Endothelial cell of umbilical vein (primary cell): ENCODE data around the gene IRF2BP2. TPM values are rescaled to one million over a fixed set of nuclear protein-coding genes. Genes with fewer than 3 reads are reported as not detected.

ENCODE experiments used
- BruUV-seq: library from RNA; stranded (reverse); fragments of 400-500 nt; replicated peaks from 2 replicates; lab custom pipeline; 2021; lab: Mats Ljungman, UMichigan
- CTCF ChIA-PET: fragments of 300-600, 350-600 bp; sonication (Branson Sonifier 250); formaldehyde crosslinking; loops from one replicate; lab custom pipeline; 2021; ENCODE audit warnings: antibody characterized with exemption, inconsistent platforms; lab: Charles Lee
- POLR2A ChIA-PET: fragments of 300-600, 350-600 bp; sonication (Branson Sonifier 250); formaldehyde crosslinking; loops from one replicate; lab custom pipeline; 2021; ENCODE audit warnings: antibody characterized with exemption, inconsistent platforms; lab: Charles Lee
- DNase-seq: peaks from one replicate; pipeline ENCODE4 v3.0.0-alpha.2; 2011; ENCODE audit warnings: low read depth, low spot score
- FAIRE-seq: peaks from 2 replicates; lab custom pipeline; 2011; peaks lifted over from hg19 to GRCh38; lab: Jason Lieb, UNC
- H2AFZ ChIP-seq: 2 replicates; pipeline ENCODE4 v1.6.0; 2012; ENCODE audit warnings: low read depth, low read length, control low read depth, inconsistent platforms
- H3K27ac ChIP-seq: 2 replicates; pipeline ENCODE4 v1.5.1; 2011; ENCODE audit warnings: low read depth, mild to moderate bottlenecking, control low read depth, low read length, moderate library complexity; ENCODE audit not compliant: insufficient read depth
- H3K27me3 ChIP-seq, 2 experiments: 2 replicates each; pipeline versions ENCODE4 v1.6.0 to v1.6.1; 2011; ENCODE audit warnings: low read length in 2 of 2, mixed read lengths in 1 of 2; ENCODE audit not compliant: control insufficient read depth in 2 of 2, insufficient read depth in 2 of 2
- H3K36me3 ChIP-seq, 2 experiments: 2 replicates in 1 of 2; 3 replicates in 1 of 2; pipeline ENCODE4 v1.5.1; 2011; ENCODE audit warnings: low read length in 2 of 2, mild to moderate bottlenecking in 1 of 2, moderate library complexity in 1 of 2; ENCODE audit not compliant: control insufficient read depth in 2 of 2, insufficient read depth in 2 of 2; ENCODE audit errors: extremely low read depth in 1 of 2
- H3K4me1 ChIP-seq: 3 replicates; pipeline ENCODE4 v1.5.1; 2011; ENCODE audit warnings: mild to moderate bottlenecking, low read length; ENCODE audit not compliant: control insufficient read depth, insufficient read depth; ENCODE audit errors: extremely low read depth
- H3K4me2 ChIP-seq: 2 replicates; pipeline ENCODE4 v1.6.1; 2011; ENCODE audit warnings: low read length, control low read depth, mixed read lengths; ENCODE audit not compliant: insufficient read depth
- H3K4me3 ChIP-seq, 3 experiments: fragments of 200-600 bp in 1 of 3; sonication (generic), shearing (Covaris generic) in 1 of 3; replicated peaks in 1 of 3; 2 replicates each; pipeline ENCODE4 v1.5.1; 2011 to 2016; ENCODE audit warnings: control low read depth in 3 of 3, low read length in 3 of 3, mild to moderate bottlenecking in 2 of 3, inconsistent platforms in 1 of 3, low read depth in 1 of 3, moderate library complexity in 1 of 3; ENCODE audit not compliant: insufficient read depth in 1 of 3
- H3K79me2 ChIP-seq: 2 replicates; pipeline ENCODE4 v1.6.0; 2012; ENCODE audit warnings: low read length, inconsistent platforms; ENCODE audit not compliant: control insufficient read depth, insufficient read depth
- H3K9ac ChIP-seq: replicated peaks from 2 replicates; pipeline ENCODE3; 2011; ENCODE audit warnings: low read length, control low read depth; ENCODE audit not compliant: insufficient read depth; ENCODE audit errors: extremely low read depth
- H3K9me1 ChIP-seq: replicated peaks from 3 replicates; pipeline ENCODE4 v1.6.0; 2011; ENCODE audit warnings: mild to moderate bottlenecking, low read length; ENCODE audit not compliant: control insufficient read depth, insufficient read depth; ENCODE audit errors: extremely low read depth
- H3K9me3 ChIP-seq: replicated peaks from 2 replicates; pipeline ENCODE4 v1.5.1; 2012; ENCODE audit warnings: low read length, inconsistent platforms; ENCODE audit not compliant: control insufficient read depth, insufficient read depth
- H4K20me1 ChIP-seq: replicated peaks from 2 replicates; pipeline ENCODE3; 2011; ENCODE audit warnings: mild to moderate bottlenecking, low read length; ENCODE audit not compliant: control insufficient read depth, insufficient read depth; ENCODE audit errors: extremely low read depth
- CTCF ChIP-seq, 2 donors: IDR thresholded peaks; 1 replicate in 1 of 2; 2 replicates in 1 of 2; pipeline ENCODE4 v1.5.1; 2011; ENCODE audit warnings: low read length in 2 of 2, mild to moderate bottlenecking in 2 of 2, moderate library complexity in 2 of 2, control low read depth in 1 of 2, inconsistent platforms in 1 of 2, low read depth in 1 of 2; ENCODE audit not compliant: insufficient read depth in 1 of 2; ENCODE audit errors: extremely low read depth in 1 of 2
- EZH2 ChIP-seq: IDR thresholded peaks from 2 replicates; pipeline ENCODE4 v1.6.1; 2012; ENCODE audit warnings: borderline replicate concordance, low read depth, mild to moderate bottlenecking, moderate library complexity, low read length, inconsistent platforms; ENCODE audit not compliant: severe bottlenecking
- FOS ChIP-seq: IDR thresholded peaks from 2 replicates; pipeline ENCODE4 v1.6.1; 2011; ENCODE audit warnings: mild to moderate bottlenecking, low read length, moderate library complexity, borderline replicate concordance; ENCODE audit not compliant: insufficient read depth
- GATA2 ChIP-seq: IDR thresholded peaks from 2 replicates; pipeline ENCODE4 v1.7.0; 2011; ENCODE audit warnings: low read depth, mild to moderate bottlenecking, moderate library complexity, mixed read lengths, low read length; ENCODE audit not compliant: insufficient read length, insufficient read depth
- JUN ChIP-seq: IDR thresholded peaks from 2 replicates; pipeline ENCODE4 v1.6.1; 2011; ENCODE audit warnings: borderline replicate concordance, low read depth; ENCODE audit not compliant: insufficient read length, insufficient read depth
- MAX ChIP-seq: IDR thresholded peaks from 2 replicates; pipeline ENCODE4 v1.6.1; 2011; ENCODE audit not compliant: insufficient read depth, insufficient read length
- MYC ChIP-seq: IDR thresholded peaks from one replicate; pipeline ENCODE4 v1.6.1; 2011; ENCODE audit warnings: mild to moderate bottlenecking, low read depth, low read length
- POLR2A ChIP-seq: IDR thresholded peaks from 2 replicates; pipeline ENCODE4 v1.6.1; 2012; ENCODE audit warnings: low read depth, mild to moderate bottlenecking, control low read depth, low read length
- POLR2AphosphoS5 ChIP-seq: IDR thresholded peaks from 2 replicates; pipeline ENCODE4 v1.6.1; 2012; ENCODE audit warnings: low read depth, mild to moderate bottlenecking, control low read depth, low read length, moderate library complexity; ENCODE audit not compliant: insufficient read depth
- dilution Hi-C: fragments of 300-500 bp; cut with MboI; formaldehyde crosslinking; loops from one replicate; pipeline ENCODE4 v1.15.0; 2019; ENCODE audit warnings: low sequenced_read_pairs; ENCODE audit not compliant: extremely low pct_ligation_motif_present
- intact Hi-C: fragments of 100-400 bp; cut with micrococcal nuclease; formaldehyde crosslinking; loops from one replicate; pipeline ENCODE4 v1.10.0; 2022
- polyA plus RNA-seq, 4 experiments: library from polyadenylated mRNA; depleted of rRNA in 3 of 4; stranded (reverse) in 3 of 4; unstranded in 1 of 4; fragments of >200 nt; gene quantifications; 2 replicates each; pipeline versions ENCODE4 v1.2.1 to v1.2.3, GENCODE V29; 2011 to 2012; ENCODE audit warnings: missing spikeins in 1 of 4
- total RNA-seq: library from RNA; stranded (reverse); gene quantifications from 2 replicates; pipeline ENCODE4 v1.2.3, GENCODE V29; 2021

IRF2BP2 gene
- total and polyA plus RNA-seq, 2 donors (not counting 3 experiments of a cell fraction or from before 2014, with no cell fraction given): 66.6 to 109 TPM

GRCh38 chr1:234602334-234603220, 7.4 kb downstream of the IRF2BP2 start:
- no peak for TF ChIP-seq MYC
- TF ChIP-seq JUN: peak; percentile 81
- no peak for TF ChIP-seq POLR2A
- TF ChIP-seq MAX: no peak
- no peak for TF ChIP-seq EZH2
- peak; percentile 81 for TF ChIP-seq FOS
- no peak for TF ChIP-seq GATA2
- no peak for TF ChIP-seq CTCF (IDR thresholded peaks at IDR 0.05; ENCODE audit: extremely low read depth in 1 of 2, insufficient read depth in 1 of 2, low read depth in 1 of 2, low read length in 2 of 2)
- TF ChIP-seq POLR2AphosphoS5: peak; percentile 37
- no TSS peak for BruUV-seq
- CTCF ChIA-PET: interaction anchor here (1.2 to 9.1 kb wide), 4 partner anchors 10 to 482 kb away, joined by 5 to 80 read pairs (median 46); no protein-coding TSS in a partner anchor
- H3K4me1 ChIP-seq: peaks cover 55% of the 10 kb centered on the region
- H3K27ac ChIP-seq: peak overlapping the region; percentile 87
- H3K79me2 ChIP-seq: peaks cover 53% of the 10 kb centered on the region
- FAIRE-seq (peak; percentile 44), DNase-seq (peak; percentile 92)
- no peak overlapping the region for H2AFZ ChIP-seq
- H3K9me1 ChIP-seq: no peaks in the 10 kb centered on the region
- intact Hi-C loops (loop anchor here (2.0 kb wide), 1 partner anchor 242 kb away; no protein-coding TSS in a partner anchor), dilution Hi-C loops (loop anchor here (10.0 to 25.0 kb wide), 2 partner anchors 385 to 472 kb away; no protein-coding TSS in a partner anchor)
- peak overlapping the region; percentile 94 for H3K9ac ChIP-seq
- H4K20me1 ChIP-seq: no peaks in the 10 kb centered on the region
- H3K27me3 ChIP-seq: no peaks in the 10 kb centered on the region
- H3K36me3 ChIP-seq: peaks cover 5 to 11% of the 10 kb centered on the region in 2 experiments
- peak overlapping the region in 1 of 3 experiments; percentile 94 for H3K4me3 ChIP-seq
- no peaks in the 10 kb centered on the region for H3K9me3 ChIP-seq
- POLR2A ChIA-PET: interaction anchor here (0.8 kb wide), 1 partner anchor 59 kb away, joined by 3 read pairs; no protein-coding TSS in a partner anchor
- H3K4me2 ChIP-seq: peak overlapping the region; percentile 98
